GM12801 (cell line): ENCODE results near the gene CLEC18A.

Experiments used
- TF ChIP-seq, protein P1 (sequence below): IDR thresholded peaks from one replicate; pipeline ENCODE4 v1.5.1; 2011; ENCODE audit warnings: control low read depth; ENCODE audit not compliant: insufficient read length; ENCODE audit errors: extremely low read depth

CLEC18A gene

DNA sequence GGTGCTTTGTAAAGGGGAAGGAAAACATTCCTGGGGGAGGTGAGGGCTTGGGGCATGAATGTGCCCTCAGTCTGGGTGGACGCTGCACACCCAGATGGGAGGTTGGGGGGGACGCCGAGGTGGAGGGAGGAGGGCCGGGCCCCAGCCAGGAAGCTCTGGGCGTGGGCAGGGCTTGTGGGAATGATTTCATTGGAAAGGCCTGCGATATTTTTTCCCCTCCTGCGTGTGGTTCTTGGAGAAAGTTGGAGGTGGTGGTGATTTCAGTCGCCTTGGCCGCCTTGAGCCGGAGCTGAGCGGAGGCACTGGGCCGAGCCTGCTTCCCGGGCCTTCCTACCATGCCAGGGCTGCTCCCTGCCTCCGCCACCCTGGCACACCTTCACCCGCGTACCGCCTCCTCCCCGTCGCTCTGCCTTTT, 26.4 kb upstream of the CLEC18A start:
- TF ChIP-seq, protein P1, sequence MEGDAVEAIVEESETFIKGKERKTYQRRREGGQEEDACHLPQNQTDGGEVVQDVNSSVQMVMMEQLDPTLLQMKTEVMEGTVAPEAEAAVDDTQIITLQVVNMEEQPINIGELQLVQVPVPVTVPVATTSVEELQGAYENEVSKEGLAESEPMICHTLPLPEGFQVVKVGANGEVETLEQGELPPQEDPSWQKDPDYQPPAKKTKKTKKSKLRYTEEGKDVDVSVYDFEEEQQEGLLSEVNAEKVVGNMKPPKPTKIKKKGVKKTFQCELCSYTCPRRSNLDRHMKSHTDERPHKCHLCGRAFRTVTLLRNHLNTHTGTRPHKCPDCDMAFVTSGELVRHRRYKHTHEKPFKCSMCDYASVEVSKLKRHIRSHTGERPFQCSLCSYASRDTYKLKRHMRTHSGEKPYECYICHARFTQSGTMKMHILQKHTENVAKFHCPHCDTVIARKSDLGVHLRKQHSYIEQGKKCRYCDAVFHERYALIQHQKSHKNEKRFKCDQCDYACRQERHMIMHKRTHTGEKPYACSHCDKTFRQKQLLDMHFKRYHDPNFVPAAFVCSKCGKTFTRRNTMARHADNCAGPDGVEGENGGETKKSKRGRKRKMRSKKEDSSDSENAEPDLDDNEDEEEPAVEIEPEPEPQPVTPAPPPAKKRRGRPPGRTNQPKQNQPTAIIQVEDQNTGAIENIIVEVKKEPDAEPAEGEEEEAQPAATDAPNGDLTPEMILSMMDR, result no peak

DNA sequence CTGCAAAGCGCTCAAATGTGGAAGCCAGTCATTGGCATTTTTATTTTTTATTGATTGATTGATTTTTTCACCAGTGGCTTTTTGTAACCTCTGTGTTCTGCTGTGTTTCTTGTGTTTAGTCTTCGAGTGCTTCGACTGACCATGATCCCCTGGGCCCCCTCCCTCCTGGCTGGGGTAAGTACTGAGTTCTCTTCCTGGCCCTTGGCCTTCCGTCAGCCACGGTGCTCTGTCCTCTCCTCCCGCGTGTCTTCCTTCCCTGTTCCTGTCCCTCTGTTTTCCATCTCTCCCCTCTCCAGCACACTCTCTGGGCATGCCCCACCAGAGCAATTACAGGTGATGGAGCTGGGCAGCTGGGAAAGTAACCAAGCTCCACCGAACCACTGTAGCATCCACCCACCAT, 25.8 kb upstream of the CLEC18A start:
- TF ChIP-seq, protein P1, result no peak

DNA sequence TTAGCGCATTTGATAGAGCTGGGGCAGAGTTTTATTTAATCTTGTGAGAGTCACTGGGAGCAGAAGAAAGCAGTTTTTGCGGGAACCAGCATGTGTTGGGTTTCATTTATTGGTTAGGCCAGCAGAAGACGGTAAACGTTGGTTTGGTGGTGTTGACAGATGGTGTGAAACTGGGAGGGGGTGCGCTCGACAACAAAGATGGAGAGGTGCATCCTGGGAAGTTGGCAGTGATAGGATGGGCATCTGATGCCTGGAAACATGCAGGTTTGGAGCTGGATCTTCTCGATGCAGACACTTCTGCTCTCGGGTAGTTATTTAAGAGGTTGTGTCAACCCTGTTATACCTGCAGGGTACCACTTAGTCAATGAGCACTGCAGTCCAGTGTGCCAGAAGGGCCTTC, 24.9 kb upstream of the CLEC18A start:
- TF ChIP-seq, protein P1, result no peak

DNA sequence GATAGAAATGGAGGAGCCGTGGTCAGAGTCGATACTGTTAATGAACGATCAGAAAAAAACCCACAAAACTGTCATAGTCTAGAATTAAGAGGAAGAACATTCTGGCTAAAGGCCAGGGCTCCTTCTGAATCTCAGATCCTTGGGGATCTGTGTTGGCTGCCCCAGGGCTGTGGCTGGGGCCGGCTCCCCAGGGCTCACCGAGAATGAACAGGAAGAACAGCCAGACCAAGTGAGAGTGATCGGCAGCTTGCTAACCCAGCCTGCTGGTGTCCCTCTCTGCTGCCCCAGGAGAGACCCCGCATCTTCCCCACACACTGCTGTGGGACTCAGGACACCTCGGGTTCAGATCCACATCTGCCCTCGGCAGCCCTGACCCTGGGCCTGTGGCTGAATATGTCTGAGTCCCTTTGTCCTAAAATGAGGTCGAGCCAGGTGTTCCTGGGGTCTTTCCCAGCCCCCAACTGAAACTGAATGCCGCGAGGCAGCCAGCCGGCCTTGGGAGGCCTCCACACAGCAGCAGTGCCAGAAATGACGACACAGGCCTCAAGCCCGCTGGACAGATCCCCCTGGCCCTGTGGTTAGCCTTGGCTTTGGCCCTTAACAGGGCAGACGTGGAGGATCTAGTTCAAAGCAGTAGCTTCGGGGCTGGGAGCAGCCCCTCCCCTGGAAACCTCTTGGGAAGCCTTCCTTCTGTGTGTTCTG, 23.9 kb upstream of the CLEC18A start:
- TF ChIP-seq, protein P1, result no peak

DNA sequence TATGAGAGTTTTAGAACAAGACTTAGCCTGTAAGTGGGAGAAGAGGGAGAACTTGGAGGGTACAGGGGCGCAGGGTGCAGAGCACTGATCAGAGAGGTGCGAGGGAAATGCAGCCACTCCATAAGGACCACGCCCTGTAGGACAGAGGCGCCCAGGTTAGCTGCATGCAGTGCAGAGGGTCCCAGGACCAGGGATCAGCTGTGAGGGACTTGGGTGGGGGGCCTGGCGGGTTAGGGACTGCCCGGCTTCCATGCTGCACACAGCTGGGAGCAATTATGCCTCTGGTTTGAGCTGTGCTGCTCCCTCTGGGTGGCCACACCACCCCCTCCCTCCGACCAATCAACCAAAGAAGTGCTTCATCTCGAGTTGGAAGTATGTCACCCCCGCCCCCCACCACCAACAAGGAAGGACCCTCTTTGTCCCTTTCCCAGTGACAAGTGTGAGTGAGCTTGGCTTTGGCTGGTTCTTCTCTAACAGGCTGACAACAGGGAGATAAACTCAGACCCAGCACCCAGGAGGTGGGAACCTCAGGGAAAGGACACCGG, 22.2 kb upstream of the CLEC18A start:
- TF ChIP-seq, protein P1, result no peak

DNA sequence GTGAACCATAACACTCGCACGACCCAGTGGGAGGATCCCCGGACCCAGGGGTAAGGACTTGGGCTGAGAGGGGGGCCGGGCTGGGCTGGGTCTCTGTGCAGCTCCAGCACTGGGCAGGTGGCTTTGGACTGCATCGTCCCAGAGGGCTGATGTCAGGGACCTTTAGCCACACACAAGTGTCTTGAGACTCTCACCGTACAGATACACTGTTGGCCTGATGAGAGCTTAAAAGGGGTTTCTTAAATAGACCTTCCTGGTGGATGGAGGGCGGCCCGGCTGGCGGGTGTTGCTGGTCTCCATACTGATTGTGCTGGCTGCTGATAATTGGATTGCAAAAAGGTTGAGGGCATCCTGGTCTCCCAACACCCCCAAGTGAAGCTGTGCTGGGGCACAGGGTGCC, 21.7 kb upstream of the CLEC18A start:
- TF ChIP-seq, protein P1, result no peak

DNA sequence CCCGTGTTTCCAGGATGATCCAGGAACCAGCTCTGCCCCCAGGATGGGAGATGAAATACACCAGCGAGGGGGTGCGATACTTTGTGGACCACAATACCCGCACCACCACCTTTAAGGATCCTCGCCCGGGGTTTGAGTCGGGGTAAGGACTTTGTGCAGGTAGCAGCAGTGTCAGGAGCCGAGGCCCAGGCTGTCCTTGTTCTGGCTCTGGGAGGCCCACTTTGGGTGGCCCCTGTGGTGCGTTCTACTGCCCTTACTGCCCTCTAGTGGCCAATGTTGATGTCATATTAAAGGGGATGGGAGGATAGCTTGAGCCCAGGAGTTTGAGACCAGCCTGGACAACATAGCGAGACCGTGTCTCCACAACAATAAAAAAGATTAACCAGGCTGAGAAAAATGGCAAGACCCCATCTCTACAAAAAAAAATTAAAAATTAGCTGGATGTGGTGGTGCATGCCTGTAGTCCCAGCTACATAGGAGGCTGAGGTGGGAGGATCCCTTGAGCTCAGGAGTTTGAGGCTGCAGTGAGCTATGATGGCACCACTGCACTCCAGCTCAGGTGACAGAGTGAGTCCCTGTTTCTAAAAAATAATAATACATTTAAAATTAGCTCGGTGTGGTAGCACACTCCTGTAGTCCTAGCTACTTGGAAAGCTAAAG, 20.9 kb upstream of the CLEC18A start:
- TF ChIP-seq, protein P1, result no peak
